Endodermal cell (in vitro differentiated cells): ENCODE data around the gene TTC13. TPM values are rescaled to one million over a fixed set of nuclear protein-coding genes. Genes with fewer than 3 reads are reported as not detected.

ENCODE experiments used
- DNase-seq: peaks from one replicate; pipeline ENCODE4 v3.0.0-alpha.2; 2017
- H3K27ac ChIP-seq: 2 replicates; pipeline ENCODE4 v1.5.1; 2013; ENCODE audit warnings: mild to moderate bottlenecking, low read depth, low read length, moderate library complexity
- H3K27me3 ChIP-seq: 2 replicates; pipeline ENCODE4 v1.6.1; 2013; ENCODE audit warnings: mild to moderate bottlenecking, low read length, moderate library complexity; ENCODE audit not compliant: insufficient read depth, control insufficient read depth, poor library complexity, severe bottlenecking
- H3K36me3 ChIP-seq: 2 replicates; pipeline ENCODE4 v1.7.0; 2013; ENCODE audit warnings: mild to moderate bottlenecking, low read length, moderate library complexity; ENCODE audit not compliant: control insufficient read depth, insufficient read depth
- H3K4me1 ChIP-seq: one replicate; pipeline ENCODE4 v1.7.0; 2013; ENCODE audit warnings: low read length; ENCODE audit not compliant: control insufficient read depth, insufficient read depth
- H3K4me3 ChIP-seq: 2 replicates; pipeline ENCODE4 v1.5.1; 2013; ENCODE audit warnings: mild to moderate bottlenecking, low read length, moderate library complexity
- H3K9ac ChIP-seq: 2 replicates; pipeline ENCODE4 v1.6.1; 2013; ENCODE audit warnings: mild to moderate bottlenecking, low read length, moderate library complexity; ENCODE audit not compliant: poor library complexity, severe bottlenecking; ENCODE audit errors: extremely low read depth
- H3K9me3 ChIP-seq: 2 replicates; pipeline ENCODE4 v1.6.1; 2013; ENCODE audit warnings: mild to moderate bottlenecking, low read length, moderate library complexity; ENCODE audit not compliant: control insufficient read depth
- H3K27ac Mint-ChIP-seq: 2 replicates; pipeline ENCODE4 v1.8.0; 2020; ENCODE audit warnings: mixed read lengths
- H3K27me3 Mint-ChIP-seq: 2 replicates; pipeline ENCODE4 v1.8.0; 2021; ENCODE audit warnings: mild to moderate bottlenecking, mixed read lengths; ENCODE audit not compliant: insufficient read depth
- H3K36me3 Mint-ChIP-seq: 2 replicates; pipeline ENCODE4 v1.8.0; 2020; ENCODE audit warnings: low read depth, mixed read lengths
- H3K4me1 Mint-ChIP-seq: 2 replicates; pipeline ENCODE4 v1.8.0; 2020; ENCODE audit warnings: mixed read lengths
- H3K4me3 Mint-ChIP-seq: 2 replicates; pipeline ENCODE4 v1.8.0; 2020; ENCODE audit warnings: mild to moderate bottlenecking, moderate library complexity, mixed read lengths
- H3K9me3 Mint-ChIP-seq: 2 replicates; pipeline ENCODE4 v1.8.0; 2020; ENCODE audit warnings: mild to moderate bottlenecking, mixed read lengths
- WGBS, 2 experiments: methylation state at CpG; one replicate each; pipeline versions ENCODE4 v1.1.5 to v1.1.7; 2013; ENCODE audit warnings: missing lambda C conversion rate in 2 of 2, mixed read lengths in 1 of 2; ENCODE audit not compliant: insufficient coverage in 1 of 2, insufficient read length in 1 of 2; 5-methylcytosine and 5-hydroxymethylcytosine counted together
- total RNA-seq, 2 donors: library from RNA; stranded (reverse); fragmentation: NEBNext Ultra II Directional in 1 of 2; extraction: Animal tissue kit (Norgen Biotek cat#: 25700) in 1 of 2; gene quantifications; 2 replicates in 1 of 2; 3 replicates in 1 of 2; pipeline ENCODE4 v1.2.1, GENCODE V29; 2021
- TF ChIP-seq, protein P1 (sequence below): fragments of 200-600 bp; sonication (generic); conservative IDR thresholded peaks from 2 replicates; pipeline ENCODE4 v1.5.0; 2021; ENCODE audit warnings: antibody characterized with exemption, mild to moderate bottlenecking

TTC13 gene
- total RNA-seq, 2 donors from 2014 or later, result 12.4 to 14.5 TPM

- peak; percentile 38 for DNase-seq
- Mint-ChIP-seq H3K4me3 (no peak overlapping the region), H3K4me1 (peaks cover 21% of the 10 kb centered on the region), H3K27ac (no peak overlapping the region), H3K36me3 (peaks cover 73% of the 10 kb centered on the region), H3K9me3 (no peaks in the 10 kb centered on the region), H3K27me3 (peaks cover 4% of the 10 kb centered on the region)
- WGBS, 2 experiments, result 93 to 95% methylated on average over 10 to 14 of the region's 14 CpGs
- Histone ChIP-seq H3K27me3 (no peaks in the 10 kb centered on the region), H3K4me3 (no peak overlapping the region), H3K4me1 (no peaks in the 10 kb centered on the region), H3K9ac (no peak overlapping the region), H3K9me3 (no peaks in the 10 kb centered on the region), H3K36me3 (peaks cover 56% of the 10 kb centered on the region), H3K27ac (no peak overlapping the region)
- TF ChIP-seq, protein P1, sequence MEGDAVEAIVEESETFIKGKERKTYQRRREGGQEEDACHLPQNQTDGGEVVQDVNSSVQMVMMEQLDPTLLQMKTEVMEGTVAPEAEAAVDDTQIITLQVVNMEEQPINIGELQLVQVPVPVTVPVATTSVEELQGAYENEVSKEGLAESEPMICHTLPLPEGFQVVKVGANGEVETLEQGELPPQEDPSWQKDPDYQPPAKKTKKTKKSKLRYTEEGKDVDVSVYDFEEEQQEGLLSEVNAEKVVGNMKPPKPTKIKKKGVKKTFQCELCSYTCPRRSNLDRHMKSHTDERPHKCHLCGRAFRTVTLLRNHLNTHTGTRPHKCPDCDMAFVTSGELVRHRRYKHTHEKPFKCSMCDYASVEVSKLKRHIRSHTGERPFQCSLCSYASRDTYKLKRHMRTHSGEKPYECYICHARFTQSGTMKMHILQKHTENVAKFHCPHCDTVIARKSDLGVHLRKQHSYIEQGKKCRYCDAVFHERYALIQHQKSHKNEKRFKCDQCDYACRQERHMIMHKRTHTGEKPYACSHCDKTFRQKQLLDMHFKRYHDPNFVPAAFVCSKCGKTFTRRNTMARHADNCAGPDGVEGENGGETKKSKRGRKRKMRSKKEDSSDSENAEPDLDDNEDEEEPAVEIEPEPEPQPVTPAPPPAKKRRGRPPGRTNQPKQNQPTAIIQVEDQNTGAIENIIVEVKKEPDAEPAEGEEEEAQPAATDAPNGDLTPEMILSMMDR, result no peak
These were observed 41.0 kb upstream of the TTC13 start for GRCh38 chr1:231019711-231020110.

DNA sequence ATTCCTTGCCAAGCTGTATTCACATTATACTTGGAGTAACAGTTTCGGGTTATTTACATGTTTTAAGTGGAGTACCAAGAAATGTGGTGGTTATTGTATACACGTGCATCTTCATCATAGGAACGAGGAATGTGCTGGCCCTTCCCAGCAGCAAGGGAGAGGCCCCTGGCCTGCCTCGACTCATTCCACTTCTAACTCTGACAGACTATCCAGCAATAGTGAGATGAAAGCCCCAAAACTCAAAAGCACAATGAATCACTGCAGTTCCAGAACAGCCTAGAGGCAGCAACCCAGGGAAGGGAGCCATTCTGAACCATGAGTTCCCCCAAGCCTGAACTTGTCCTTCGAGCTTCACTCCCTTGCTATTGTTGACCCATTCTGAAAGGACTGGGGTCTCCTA, 38.3 kb upstream of the TTC13 start:
- H3K9me3 Mint-ChIP-seq, result no peaks in the 10 kb centered on the region
- H3K27ac ChIP-seq, result no peak overlapping the region
- H3K9ac ChIP-seq, result no peak overlapping the region
- no peaks in the 10 kb centered on the region for H3K4me1 ChIP-seq
- TF ChIP-seq, protein P1, result no peak
- H3K27ac Mint-ChIP-seq, result no peak overlapping the region
- peaks cover 17% of the 10 kb centered on the region for H3K4me1 Mint-ChIP-seq
- 94 to 100% methylated on average over 2 to 5 of the region's 5 CpGs for WGBS, 2 experiments
- no peak overlapping the region for H3K4me3 Mint-ChIP-seq
- H3K27me3 Mint-ChIP-seq, result peaks cover 8% of the 10 kb centered on the region
- peaks cover 59% of the 10 kb centered on the region for H3K36me3 Mint-ChIP-seq
- H3K4me3 ChIP-seq, result no peak overlapping the region
- no peaks in the 10 kb centered on the region for H3K9me3 ChIP-seq
- no peak for DNase-seq
- no peaks in the 10 kb centered on the region for H3K27me3 ChIP-seq
- H3K36me3 ChIP-seq, result peaks cover 45% of the 10 kb centered on the region

DNA sequence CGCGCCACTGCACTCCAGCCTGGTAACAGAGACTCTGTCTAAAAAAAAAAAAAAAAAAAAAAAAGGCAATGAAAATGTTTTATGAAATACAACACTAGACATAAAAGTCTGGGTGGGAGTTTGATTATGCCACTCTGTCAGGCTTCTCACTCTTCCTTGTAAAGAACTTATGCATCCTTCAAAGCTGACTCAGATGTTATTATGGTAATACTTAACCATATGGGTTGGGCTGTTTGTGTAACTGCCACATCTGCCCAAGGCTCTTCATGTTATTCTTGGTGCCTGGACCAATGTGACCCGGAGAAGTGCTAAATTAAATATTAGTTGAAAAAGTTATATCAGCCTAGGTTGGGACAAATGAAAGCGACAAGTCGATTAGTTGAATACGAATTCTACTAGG, 37.6 kb upstream of the TTC13 start:
- H3K4me3 ChIP-seq, result no peak overlapping the region
- Mint-ChIP-seq H3K4me3 (no peak overlapping the region), H3K27me3 (peaks cover 8% of the 10 kb centered on the region)

More for the DNA sequence above, 37.6 kb upstream of the TTC13 start:
- Histone ChIP-seq H3K27me3 (no peaks in the 10 kb centered on the region), H3K27ac (no peak overlapping the region), H3K9me3 (no peaks in the 10 kb centered on the region), H3K36me3 (peaks cover 50% of the 10 kb centered on the region), H3K9ac (no peak overlapping the region), H3K4me1 (no peaks in the 10 kb centered on the region)
- peaks cover 51% of the 10 kb centered on the region for H3K36me3 Mint-ChIP-seq
- no peaks in the 10 kb centered on the region for H3K9me3 Mint-ChIP-seq
- 96 to 97% methylated on average over 4 to 6 of the region's 6 CpGs for WGBS, 2 experiments
- H3K4me1 Mint-ChIP-seq, result peaks cover 9% of the 10 kb centered on the region
- no peak overlapping the region for H3K27ac Mint-ChIP-seq
- DNase-seq, result no peak
- TF ChIP-seq, protein P1, result no peak
